Measurements from ENCODE around the gene DCTN1.

GRCh38 chr2:74314107-74314506 lies 66.0 kb downstream of the DCTN1 start:
- TF ChIP-seq CTCF (conservative IDR thresholded peaks at IDR 0.05; ENCODE audit: low read depth, low read length) = no peak
- no peak for TF ChIP-seq EZH2 (IDR thresholded peaks at IDR 0.05; ENCODE audit: borderline replicate concordance, low read depth, low read length, poor library complexity, severe bottlenecking)
